ENCODE data around the gene C19orf25. TPM values are rescaled to one million over a fixed set of nuclear protein-coding genes. Genes with fewer than 3 reads are reported as not detected.
A peak's percentile ranks its signal among the peaks of the same experiment; 100 is the strongest.

The C19orf25 gene
- total and polyA plus RNA-seq, 9 of the 15 experiments (the other 6 are each of a cell fraction or from before 2014, with no cell fraction given): 0.79 to 96.0 (median 36.1) TPM

- TF ChIP-seq, protein P1, sequence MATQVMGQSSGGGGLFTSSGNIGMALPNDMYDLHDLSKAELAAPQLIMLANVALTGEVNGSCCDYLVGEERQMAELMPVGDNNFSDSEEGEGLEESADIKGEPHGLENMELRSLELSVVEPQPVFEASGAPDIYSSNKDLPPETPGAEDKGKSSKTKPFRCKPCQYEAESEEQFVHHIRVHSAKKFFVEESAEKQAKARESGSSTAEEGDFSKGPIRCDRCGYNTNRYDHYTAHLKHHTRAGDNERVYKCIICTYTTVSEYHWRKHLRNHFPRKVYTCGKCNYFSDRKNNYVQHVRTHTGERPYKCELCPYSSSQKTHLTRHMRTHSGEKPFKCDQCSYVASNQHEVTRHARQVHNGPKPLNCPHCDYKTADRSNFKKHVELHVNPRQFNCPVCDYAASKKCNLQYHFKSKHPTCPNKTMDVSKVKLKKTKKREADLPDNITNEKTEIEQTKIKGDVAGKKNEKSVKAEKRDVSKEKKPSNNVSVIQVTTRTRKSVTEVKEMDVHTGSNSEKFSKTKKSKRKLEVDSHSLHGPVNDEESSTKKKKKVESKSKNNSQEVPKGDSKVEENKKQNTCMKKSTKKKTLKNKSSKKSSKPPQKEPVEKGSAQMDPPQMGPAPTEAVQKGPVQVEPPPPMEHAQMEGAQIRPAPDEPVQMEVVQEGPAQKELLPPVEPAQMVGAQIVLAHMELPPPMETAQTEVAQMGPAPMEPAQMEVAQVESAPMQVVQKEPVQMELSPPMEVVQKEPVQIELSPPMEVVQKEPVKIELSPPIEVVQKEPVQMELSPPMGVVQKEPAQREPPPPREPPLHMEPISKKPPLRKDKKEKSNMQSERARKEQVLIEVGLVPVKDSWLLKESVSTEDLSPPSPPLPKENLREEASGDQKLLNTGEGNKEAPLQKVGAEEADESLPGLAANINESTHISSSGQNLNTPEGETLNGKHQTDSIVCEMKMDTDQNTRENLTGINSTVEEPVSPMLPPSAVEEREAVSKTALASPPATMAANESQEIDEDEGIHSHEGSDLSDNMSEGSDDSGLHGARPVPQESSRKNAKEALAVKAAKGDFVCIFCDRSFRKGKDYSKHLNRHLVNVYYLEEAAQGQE (IDR thresholded peaks at IDR 0.05; ENCODE audit: borderline replicate concordance): peak; percentile 38
- TF ChIP-seq, protein P1 (CRISPR knock-in tag; IDR thresholded peaks at IDR 0.05; ENCODE audit: low read depth): 0 out of 2 replicates have a peak, but pooled peaks have one; percentile 54
- TF ChIP-seq POLR2A (conservative IDR thresholded peaks at IDR 0.05) (peak; percentile 79), ZFX (CRISPR knock-in tag; IDR thresholded peaks at IDR 0.05) (peak; percentile 52), HOMEZ (CRISPR knock-in tag; IDR thresholded peaks at IDR 0.05) (no peak), MAZ (CRISPR knock-in tag; conservative IDR thresholded peaks at IDR 0.05 in 1 of 2, IDR thresholded peaks at IDR 0.05 in 1 of 2) (peak; percentile 65 to 81; a peak in 3 of 4 replicates), HDAC8 (tag; IDR thresholded peaks at IDR 0.05) (no peak), MED1 (CRISPR knock-in tag; IDR thresholded peaks at IDR 0.05; ENCODE audit: borderline replicate concordance) (no peak), ZNF347 (CRISPR knock-in tag; IDR thresholded peaks at IDR 0.05; ENCODE audit: low read depth) (no peak), POLR2B (IDR thresholded peaks at IDR 0.05; ENCODE audit: low read depth, partially characterized antibody) (peak; percentile 27), DMBX1 (CRISPR knock-in tag; IDR thresholded peaks at IDR 0.05; ENCODE audit: borderline replicate concordance) (peak; percentile 10; the same call in 1 of the 2 replicates), HDAC2 (IDR thresholded peaks at IDR 0.05) (peak; percentile 95), TAF1 (IDR thresholded peaks at IDR 0.05; ENCODE audit: control insufficient read depth, extremely low read depth, insufficient read depth, low read length, severe bottlenecking) (peak; percentile 53)
- TF ChIP-seq, protein P2, sequence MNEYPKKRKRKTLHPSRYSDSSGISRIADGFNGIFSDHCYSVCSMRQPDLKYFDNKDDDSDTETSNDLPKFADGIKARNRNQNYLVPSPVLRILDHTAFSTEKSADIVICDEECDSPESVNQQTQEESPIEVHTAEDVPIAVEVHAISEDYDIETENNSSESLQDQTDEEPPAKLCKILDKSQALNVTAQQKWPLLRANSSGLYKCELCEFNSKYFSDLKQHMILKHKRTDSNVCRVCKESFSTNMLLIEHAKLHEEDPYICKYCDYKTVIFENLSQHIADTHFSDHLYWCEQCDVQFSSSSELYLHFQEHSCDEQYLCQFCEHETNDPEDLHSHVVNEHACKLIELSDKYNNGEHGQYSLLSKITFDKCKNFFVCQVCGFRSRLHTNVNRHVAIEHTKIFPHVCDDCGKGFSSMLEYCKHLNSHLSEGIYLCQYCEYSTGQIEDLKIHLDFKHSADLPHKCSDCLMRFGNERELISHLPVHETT (CRISPR knock-in tag; conservative IDR thresholded peaks at IDR 0.05 in 1 of 2, IDR thresholded peaks at IDR 0.05 in 1 of 2): peak in 1 of 2 experiments; percentile 56; a peak in 1 of 4 replicates
Measured at GRCh38 chr19:1512671-1513498, 33.9 kb upstream of the C19orf25 start, which contains the start of gene ADAMTSL5 (continued).

All from K562 (cell line).